CD14-positive monocyte (primary cell): ENCODE data around the gene PET117. TPM values are rescaled to one million over a fixed set of nuclear protein-coding genes. Genes with fewer than 3 reads are reported as not detected.

Experiments
- DNase-seq, 3 donors: peaks; one replicate each; pipeline ENCODE4 v3.0.0-alpha.2; 2011 to 2022
- H2AFZ ChIP-seq: 2 replicates; pipeline ENCODE4 v1.6.0; 2012; ENCODE audit warnings: mild to moderate bottlenecking, low read depth, low read length, inconsistent platforms; ENCODE audit not compliant: insufficient read depth, poor library complexity, severe bottlenecking
- H3K27ac ChIP-seq, 2 donors: 1 replicate in 1 of 2; 2 replicates in 1 of 2; pipeline ENCODE4 v1.5.1; 2012 to 2013; ENCODE audit warnings: low read length in 2 of 2, control low read depth in 1 of 2, inconsistent platforms in 1 of 2, low read depth in 1 of 2, mild to moderate bottlenecking in 1 of 2
- H3K27me3 ChIP-seq, 2 donors: one replicate each; pipeline versions ENCODE4 v1.6.0 to v1.6.1; 2011 to 2013; ENCODE audit warnings: low read length in 2 of 2; ENCODE audit not compliant: control insufficient read depth in 2 of 2, insufficient read depth in 2 of 2
- H3K36me3 ChIP-seq, 2 donors: replicated peaks in 1 of 2; 1 replicate in 1 of 2; 2 replicates in 1 of 2; pipeline versions ENCODE4 v1.5.1 to v1.6.1; 2012 to 2013; ENCODE audit warnings: low read length in 2 of 2, control low read depth in 1 of 2, inconsistent platforms in 1 of 2, mild to moderate bottlenecking in 1 of 2; ENCODE audit not compliant: insufficient read depth in 2 of 2, control insufficient read depth in 1 of 2
- H3K4me1 ChIP-seq, 2 donors: 1 replicate in 1 of 2; 2 replicates in 1 of 2; pipeline versions ENCODE4 v1.5.1 to v1.6.1; 2012 to 2013; ENCODE audit warnings: low read length in 2 of 2, control low read depth in 1 of 2, inconsistent platforms in 1 of 2, mild to moderate bottlenecking in 1 of 2, moderate library complexity in 1 of 2; ENCODE audit not compliant: insufficient read depth in 2 of 2, control insufficient read depth in 1 of 2
- H3K4me2 ChIP-seq: replicated peaks from 2 replicates; pipeline ENCODE3; 2012; ENCODE audit warnings: low read length, moderate library complexity, mild to moderate bottlenecking; ENCODE audit not compliant: poor library complexity, severe bottlenecking; ENCODE audit errors: extremely low read depth
- H3K4me3 ChIP-seq, 3 experiments: fragments of 200-600 bp in 1 of 3; sonication (generic) in 1 of 3; replicated peaks in 1 of 3; 1 replicate in 2 of 3; 2 replicates in 1 of 3; pipeline ENCODE4 v1.5.1; 2011 to 2013; ENCODE audit warnings: low read length in 3 of 3, mild to moderate bottlenecking in 3 of 3, control low read depth in 2 of 3, low read depth in 2 of 3, inconsistent platforms in 1 of 3, moderate library complexity in 1 of 3
- H3K79me2 ChIP-seq: 2 replicates; pipeline ENCODE4 v1.6.0; 2012; ENCODE audit warnings: mild to moderate bottlenecking, control low read depth, inconsistent platforms, low read length, moderate library complexity; ENCODE audit not compliant: insufficient read depth
- H3K9ac ChIP-seq: 2 replicates; pipeline ENCODE4 v1.6.0; 2017; ENCODE audit warnings: low read length, mild to moderate bottlenecking; ENCODE audit not compliant: insufficient read depth, poor library complexity, severe bottlenecking
- H3K9me3 ChIP-seq, 2 donors: replicated peaks in 1 of 2; 1 replicate in 1 of 2; 2 replicates in 1 of 2; pipeline versions ENCODE4 v1.5.1 to v1.6.1; 2012 to 2013; ENCODE audit warnings: low read length in 2 of 2, control low read depth in 1 of 2; ENCODE audit not compliant: control insufficient read depth in 1 of 2, insufficient read depth in 1 of 2
- H4K20me1 ChIP-seq: 2 replicates; pipeline ENCODE4 v1.6.0; 2012; ENCODE audit warnings: mild to moderate bottlenecking, low read length, control low read depth, moderate library complexity; ENCODE audit not compliant: insufficient read depth
- H3K27ac Mint-ChIP-seq, 7 donors: one replicate each; pipeline ENCODE4 v1.8.0; 2020; ENCODE audit warnings: mild to moderate bottlenecking in 7 of 7, mixed read lengths in 7 of 7, moderate library complexity in 6 of 7, inconsistent platforms in 2 of 7
- H3K27me3 Mint-ChIP-seq, 3 donors: one replicate each; pipeline ENCODE4 v1.8.0; 2021 to 2022; ENCODE audit warnings: low read depth in 3 of 3, mild to moderate bottlenecking in 3 of 3, mixed read lengths in 3 of 3, moderate library complexity in 3 of 3, inconsistent platforms in 1 of 3
- H3K36me3 Mint-ChIP-seq, 2 donors: one replicate each; pipeline ENCODE4 v1.8.0; 2020; ENCODE audit warnings: mixed read lengths in 2 of 2, inconsistent platforms in 1 of 2, mild to moderate bottlenecking in 1 of 2
- H3K4me1 Mint-ChIP-seq: one replicate; pipeline ENCODE4 v1.8.0; 2020; ENCODE audit warnings: mild to moderate bottlenecking, mixed read lengths
- H3K4me3 Mint-ChIP-seq, 2 donors: one replicate each; pipeline ENCODE4 v1.8.0; 2020; ENCODE audit warnings: mild to moderate bottlenecking in 2 of 2, mixed read lengths in 2 of 2, moderate library complexity in 1 of 2
- H3K9me3 Mint-ChIP-seq, 7 donors: one replicate each; pipeline ENCODE4 v1.8.0; 2020 to 2022; ENCODE audit warnings: mixed read lengths in 7 of 7, mild to moderate bottlenecking in 6 of 7, moderate library complexity in 6 of 7, inconsistent platforms in 2 of 7
- whole genome bisulfite sequencing: methylation state at CpG from one replicate; pipeline ENCODE4 v1.1.5; 2013; ENCODE audit warnings: missing lambda C conversion rate; ENCODE audit not compliant: insufficient coverage; 5-methylcytosine and 5-hydroxymethylcytosine counted together
- intact Hi-C, 2 donors: fragments of 100-400 bp; cut with micrococcal nuclease; formaldehyde crosslinking; loops; one replicate each; pipeline versions ENCODE4 v1.15.0 to v1.15.1; 2023
- polyA plus RNA-seq, 3 donors: library from polyadenylated mRNA; depleted of rRNA in 1 of 3; unstranded in 2 of 3; stranded (reverse) in 1 of 3; fragments of 300-500 nt in 2 of 3; fragments of >200 nt in 1 of 3; fragmentation: Illumina TruSeq in 2 of 3; gene quantifications; 1 replicate in 2 of 3; 2 replicates in 1 of 3; pipeline ENCODE4 v1.2.3, GENCODE V29; 2012 to 2021
- TF ChIP-seq, protein P1 (sequence below): fragments of 200-600 bp; IDR thresholded peaks from one replicate; pipeline ENCODE4 v1.8.0; 2022; ENCODE audit warnings: antibody characterized with exemption, mild to moderate bottlenecking

Gene PET117
- polyA plus RNA-seq, 3 donors = 3.9 to 19.5 (median 16.6) TPM

DNA sequence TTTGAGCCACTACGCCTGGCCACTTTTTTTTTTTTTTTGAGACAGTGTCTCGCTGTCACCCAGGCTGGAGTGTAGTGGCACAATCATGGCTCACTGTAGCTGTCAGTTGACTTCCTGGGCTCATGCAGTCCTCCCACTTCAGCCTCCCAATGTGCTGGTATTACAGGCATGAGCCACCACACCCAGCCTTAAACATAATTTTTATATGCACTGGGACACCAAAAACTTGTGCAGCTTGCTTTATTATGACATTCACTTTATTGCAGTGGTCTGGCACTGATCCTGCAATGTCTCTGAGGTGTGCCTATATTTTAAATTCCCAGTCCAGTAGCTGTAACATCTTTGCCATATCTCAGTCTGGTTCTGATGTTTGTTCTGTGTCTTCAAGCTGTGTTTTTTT lies 34.7 kb downstream of the PET117 start:
- Histone ChIP-seq H4K20me1 (no peaks in the 10 kb centered on the region), H3K79me2 (peaks cover 5% of the 10 kb centered on the region), H3K9me3 (peaks cover 0 to 6% of the 10 kb centered on the region in 2 donors), H3K9ac (no peak overlapping the region), H3K27ac (no peak overlapping the region), H3K4me3 (no peak overlapping the region), H3K36me3 (peaks cover 21 to 77% of the 10 kb centered on the region in 2 donors), H2AFZ (no peak overlapping the region), H3K4me2 (no peak overlapping the region), H3K27me3 (no peaks in the 10 kb centered on the region), H3K4me1 (no peaks in the 10 kb centered on the region)
- peaks cover 59 to 71% of the 10 kb centered on the region in 2 donors for H3K36me3 Mint-ChIP-seq
- peaks cover 0 to 4% (median 0%) of the 10 kb centered on the region in 3 donors for H3K27me3 Mint-ChIP-seq
- H3K9me3 Mint-ChIP-seq = peaks cover 0 to 7% (median 3%) of the 10 kb centered on the region in 7 donors
- H3K4me3 Mint-ChIP-seq = no peak overlapping the region
- WGBS = 100% methylated on average over 1 of the region's 2 CpGs
- no peaks in the 10 kb centered on the region for H3K4me1 Mint-ChIP-seq
- H3K27ac Mint-ChIP-seq = peak overlapping the region in 1 of 7 donors; percentile 22
- intact Hi-C loops = no loop called here
- TF ChIP-seq, protein P1, sequence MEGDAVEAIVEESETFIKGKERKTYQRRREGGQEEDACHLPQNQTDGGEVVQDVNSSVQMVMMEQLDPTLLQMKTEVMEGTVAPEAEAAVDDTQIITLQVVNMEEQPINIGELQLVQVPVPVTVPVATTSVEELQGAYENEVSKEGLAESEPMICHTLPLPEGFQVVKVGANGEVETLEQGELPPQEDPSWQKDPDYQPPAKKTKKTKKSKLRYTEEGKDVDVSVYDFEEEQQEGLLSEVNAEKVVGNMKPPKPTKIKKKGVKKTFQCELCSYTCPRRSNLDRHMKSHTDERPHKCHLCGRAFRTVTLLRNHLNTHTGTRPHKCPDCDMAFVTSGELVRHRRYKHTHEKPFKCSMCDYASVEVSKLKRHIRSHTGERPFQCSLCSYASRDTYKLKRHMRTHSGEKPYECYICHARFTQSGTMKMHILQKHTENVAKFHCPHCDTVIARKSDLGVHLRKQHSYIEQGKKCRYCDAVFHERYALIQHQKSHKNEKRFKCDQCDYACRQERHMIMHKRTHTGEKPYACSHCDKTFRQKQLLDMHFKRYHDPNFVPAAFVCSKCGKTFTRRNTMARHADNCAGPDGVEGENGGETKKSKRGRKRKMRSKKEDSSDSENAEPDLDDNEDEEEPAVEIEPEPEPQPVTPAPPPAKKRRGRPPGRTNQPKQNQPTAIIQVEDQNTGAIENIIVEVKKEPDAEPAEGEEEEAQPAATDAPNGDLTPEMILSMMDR = no peak
- no peak for DNase-seq

DNA sequence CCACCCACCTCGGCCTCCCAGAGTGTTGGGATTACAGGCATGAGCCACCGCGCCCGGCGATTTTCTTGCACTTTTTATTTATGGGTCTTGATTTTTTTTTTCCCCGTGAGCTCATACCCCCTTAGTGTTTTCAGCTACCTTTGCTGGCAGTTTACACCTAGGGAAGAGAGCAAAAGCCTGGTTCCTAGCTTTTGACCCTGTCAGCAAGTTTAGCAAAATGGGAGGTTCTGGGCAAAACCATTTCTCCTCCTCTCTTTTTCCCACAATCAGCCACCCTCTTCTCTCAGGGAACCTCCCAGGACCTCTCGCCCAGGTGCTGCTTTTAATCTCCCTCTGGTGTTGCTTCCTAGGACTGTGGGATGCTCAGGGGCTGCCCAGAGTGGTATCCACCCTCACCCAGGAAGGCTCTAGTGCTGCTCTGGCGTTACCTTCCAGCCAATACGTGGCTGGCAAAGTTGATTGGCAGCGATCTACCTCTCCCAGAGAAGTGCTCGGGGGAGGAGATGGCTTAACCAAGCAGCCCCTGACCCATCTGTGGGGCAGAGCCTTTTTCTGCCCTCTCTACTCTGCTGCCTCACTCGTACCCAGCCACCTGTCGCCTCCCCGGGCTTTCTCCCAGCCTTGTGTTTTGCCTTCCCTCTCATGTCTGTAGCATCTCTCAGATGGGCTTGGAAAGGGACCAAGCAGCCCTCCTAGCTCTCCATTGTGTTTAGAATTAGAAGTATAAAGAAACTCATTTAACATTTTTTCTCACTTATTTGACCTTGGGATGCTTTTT lies 37.4 kb downstream of the PET117 start:
- H3K9ac ChIP-seq = no peak overlapping the region
- no peak overlapping the region for H3K4me3 ChIP-seq
- intact Hi-C loops = no loop called here
- no peak for DNase-seq
- H3K27ac ChIP-seq = no peak overlapping the region
- H3K79me2 ChIP-seq = no peaks in the 10 kb centered on the region
- peak overlapping the region in 1 of 7 donors; percentile 25 for H3K27ac Mint-ChIP-seq
- H3K4me1 Mint-ChIP-seq = no peaks in the 10 kb centered on the region
- H3K9me3 ChIP-seq = peaks cover 10 to 18% of the 10 kb centered on the region in 2 donors
- H4K20me1 ChIP-seq = no peaks in the 10 kb centered on the region
- H2AFZ ChIP-seq = no peak overlapping the region
- no peaks in the 10 kb centered on the region for H3K4me1 ChIP-seq
- TF ChIP-seq, protein P1 = no peak
- H3K27me3 Mint-ChIP-seq = peaks cover 0 to 4% (median 0%) of the 10 kb centered on the region in 3 donors
- no peaks in the 10 kb centered on the region for H3K27me3 ChIP-seq
- peaks cover 14 to 75% of the 10 kb centered on the region in 2 donors for H3K36me3 ChIP-seq
- H3K36me3 Mint-ChIP-seq = peaks cover 61 to 78% of the 10 kb centered on the region in 2 donors
- no peak overlapping the region for H3K4me3 Mint-ChIP-seq
- H3K9me3 Mint-ChIP-seq = peaks cover 6 to 26% (median 15%) of the 10 kb centered on the region in 7 donors
- WGBS = 96% methylated on average over 5 of the region's 14 CpGs
- no peak overlapping the region for H3K4me2 ChIP-seq
